GM18867 (cell line): ENCODE data around the gene STK24.

Experiments
- ATAC-seq: cut with Tn5 transposase; IDR thresholded peaks from one replicate; pipeline ENCODE4 v1.9.1; 2021; ENCODE audit warnings: mild to moderate bottlenecking, moderate library complexity; ENCODE audit not compliant: unreplicated experiment

Gene STK24

GRCh38 chr13:98557937-98558792 is 18.7 kb downstream of the STK24 start:
- ATAC-seq: no peak

- ATAC-seq: no peak
Measured at GRCh38 chr13:98556968-98557631, 19.8 kb downstream of the STK24 start.

DNA sequence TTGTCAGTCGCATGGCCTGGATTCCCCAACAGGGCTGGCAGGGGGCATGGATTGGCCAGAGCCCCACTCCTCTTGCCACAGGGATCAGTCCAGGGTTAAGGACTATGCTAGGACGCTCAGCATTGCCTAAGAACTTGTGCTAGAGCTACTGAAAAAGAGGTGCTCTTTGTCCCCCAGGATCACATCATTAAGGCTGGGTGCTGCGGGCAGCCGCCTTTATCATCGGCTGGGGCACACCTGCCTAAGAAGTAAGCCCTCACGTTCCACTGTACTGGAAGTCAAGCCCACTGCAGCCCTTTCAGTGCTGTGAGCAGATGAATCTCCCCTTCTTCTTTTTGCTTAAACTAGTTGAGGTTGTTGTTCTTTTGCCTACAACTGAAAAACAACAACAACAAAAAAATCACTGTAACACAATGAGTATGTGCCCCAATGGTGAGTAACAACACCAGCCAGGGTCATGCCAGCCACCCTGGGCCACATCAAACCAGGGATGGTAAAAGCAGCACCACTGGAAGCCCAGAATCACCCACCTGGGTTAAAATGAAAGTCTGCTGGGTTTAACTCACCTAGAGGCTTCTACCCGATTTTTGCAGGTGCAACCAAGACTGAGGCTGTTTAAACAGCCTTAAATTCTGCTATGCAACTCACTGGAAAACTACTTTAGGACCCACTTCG is 20.6 kb downstream of the STK24 start:
- no peak for ATAC-seq

DNA sequence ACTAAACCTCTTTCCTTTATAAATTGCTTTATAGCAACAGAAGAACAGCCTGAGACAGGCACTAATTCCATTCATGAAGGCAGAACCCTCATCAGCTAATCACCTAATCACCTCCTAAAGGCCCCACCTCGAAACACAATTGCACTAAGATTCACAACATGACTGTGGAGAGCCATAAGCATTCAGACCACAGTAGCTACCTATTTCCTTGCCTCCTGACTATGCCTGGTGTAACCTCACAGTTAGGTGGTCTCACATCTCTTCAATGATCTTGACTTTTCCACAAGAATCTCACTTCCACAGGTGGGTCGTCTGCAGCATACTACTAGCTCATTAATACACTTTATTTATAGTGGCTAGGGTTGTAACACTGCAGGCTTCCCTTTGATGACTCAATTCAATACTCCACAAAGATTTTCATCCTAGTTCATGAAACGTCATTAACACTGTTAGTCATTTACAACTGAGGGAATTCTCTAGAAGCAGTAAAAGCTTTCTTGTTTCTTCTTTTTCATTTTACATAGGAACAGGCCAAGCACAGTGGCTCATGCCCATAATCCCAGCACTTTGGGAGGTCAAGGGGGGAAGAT is 27.1 kb downstream of the STK24 start:
- peak; percentile 58 for ATAC-seq

DNA sequence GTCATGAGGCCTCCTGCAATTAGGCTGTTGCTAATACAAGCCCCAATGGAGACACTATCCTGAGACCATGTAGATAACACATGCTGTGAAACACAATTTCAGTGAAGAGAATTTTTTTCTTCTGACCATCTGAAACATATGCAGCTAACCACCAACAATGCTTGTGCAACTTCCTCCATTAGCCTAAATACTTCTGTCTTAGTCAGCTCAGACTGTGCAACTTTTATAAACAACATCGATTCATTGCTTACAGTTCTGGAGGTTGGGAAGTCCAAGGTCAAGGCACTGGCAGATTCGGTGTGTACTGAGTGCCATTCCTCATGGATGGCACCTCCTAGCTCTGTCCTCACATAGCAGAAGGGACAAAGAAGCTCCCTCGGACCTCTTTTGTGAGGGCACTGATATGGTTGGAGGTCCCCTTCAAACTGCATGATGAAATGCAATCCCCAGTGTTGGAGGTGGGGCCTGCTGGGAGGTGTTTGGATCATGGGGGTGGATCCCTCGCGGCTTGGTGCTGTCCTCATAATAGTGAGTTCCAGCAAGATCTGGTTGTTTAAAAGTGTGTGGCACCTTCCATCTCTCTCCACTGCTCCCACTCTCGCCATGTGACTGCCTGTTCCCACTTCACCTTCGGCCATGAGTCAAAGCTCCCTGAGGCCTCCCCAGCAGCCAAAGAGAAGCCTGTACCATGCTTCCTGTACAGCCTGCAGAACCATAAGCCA is 27.7 kb downstream of the STK24 start:
- ATAC-seq: peak; percentile 47

GRCh38 chr13:98548230-98548629 is 28.7 kb downstream of the STK24 start:
- no peak for ATAC-seq

DNA sequence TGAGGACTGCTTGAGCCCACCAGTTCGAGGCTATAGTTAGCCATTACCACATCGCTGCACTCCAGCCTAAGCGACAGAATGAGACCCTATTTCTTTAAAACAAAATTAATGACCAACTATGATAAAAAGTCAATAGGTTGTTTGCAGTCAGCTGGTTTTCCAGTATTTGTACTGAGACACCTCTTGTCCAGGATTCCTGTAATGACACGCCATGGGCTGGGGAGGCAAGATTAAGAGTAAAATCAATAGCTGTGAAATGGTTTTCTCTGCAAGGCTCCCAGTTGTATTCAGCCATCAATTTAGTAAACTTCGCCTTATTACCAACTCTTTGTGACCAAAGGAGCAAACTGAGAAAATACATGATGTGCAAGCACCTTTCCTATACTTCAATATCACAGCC is 29.5 kb downstream of the STK24 start:
- no peak for ATAC-seq

DNA sequence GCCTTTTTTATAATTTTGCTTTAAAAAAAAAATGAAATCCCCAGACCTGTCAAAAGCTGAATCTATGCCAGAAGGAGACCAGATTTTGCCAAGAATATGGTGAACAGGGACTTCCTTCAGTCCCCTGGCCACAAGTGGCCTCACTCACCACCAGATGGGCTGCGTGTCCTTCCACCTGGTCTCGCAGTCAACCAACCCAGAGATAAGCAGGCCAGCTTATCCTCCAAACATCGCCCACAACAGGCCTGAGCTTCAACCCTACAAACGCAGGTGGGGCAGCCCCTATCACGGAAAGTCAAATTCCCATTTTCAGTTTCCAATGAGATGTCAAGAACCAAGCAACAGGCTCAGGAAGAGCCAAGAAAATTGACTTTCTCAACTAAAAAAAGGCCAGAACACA is 30.5 kb downstream of the STK24 start:
- no peak for ATAC-seq

GRCh38 chr13:98544104-98544710 is 32.7 kb downstream of the STK24 start:
- ATAC-seq: no peak

GRCh38 chr13:98543378-98544103 is 33.4 kb downstream of the STK24 start:
- ATAC-seq: no peak

GRCh38 chr13:98542568-98543377 is 34.1 kb downstream of the STK24 start:
- no peak for ATAC-seq

GRCh38 chr13:98541701-98542203 is 35.2 kb downstream of the STK24 start:
- no peak for ATAC-seq

GRCh38 chr13:98541191-98541590 is 35.7 kb downstream of the STK24 start:
- ATAC-seq: no peak

- ATAC-seq: no peak
Measured at GRCh38 chr13:98540476-98540875, 36.4 kb downstream of the STK24 start.

DNA sequence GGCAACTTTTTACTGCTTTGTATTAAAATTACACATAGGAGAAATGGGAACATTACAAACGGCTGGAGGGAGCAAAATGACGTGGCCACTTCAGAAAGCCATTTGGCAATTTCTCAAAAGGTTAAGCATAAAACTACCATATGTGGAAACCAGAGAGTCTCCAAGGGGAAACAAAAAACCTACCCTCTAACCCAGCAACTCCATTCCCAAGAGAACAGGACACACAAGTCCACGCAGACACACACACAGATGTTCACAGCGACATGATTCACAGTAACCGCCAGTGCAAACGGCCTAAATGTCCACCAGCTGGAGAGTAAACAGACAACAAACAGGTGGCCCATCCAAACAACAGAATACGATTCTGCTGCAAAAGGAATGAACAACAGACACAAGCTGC is 37.2 kb downstream of the STK24 start:
- ATAC-seq: no peak

- ATAC-seq: no peak
Measured at GRCh38 chr13:98538876-98539275, 38.0 kb downstream of the STK24 start.

- no peak for ATAC-seq
Measured at GRCh38 chr13:98537740-98538139, 39.2 kb downstream of the STK24 start.

DNA sequence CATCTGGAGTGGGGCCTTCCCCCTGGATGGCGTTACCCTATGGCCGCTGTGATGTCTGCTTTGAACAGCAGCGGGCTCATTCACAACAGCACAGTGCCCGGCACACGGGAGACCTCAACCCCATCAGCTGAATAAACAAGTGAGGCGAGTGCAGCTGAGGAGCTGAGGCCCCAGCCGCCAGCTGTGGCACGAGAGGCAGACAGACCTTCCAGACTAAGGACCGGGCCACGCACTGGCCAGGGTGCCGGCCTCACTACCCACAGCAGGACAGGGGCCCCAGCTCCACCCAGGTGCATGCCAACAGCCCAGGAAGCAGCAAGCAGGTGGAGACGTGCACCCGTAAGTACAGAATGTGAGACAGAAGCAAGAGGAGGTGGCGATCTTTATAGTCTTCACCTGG is 39.6 kb downstream of the STK24 start:
- ATAC-seq: no peak

DNA sequence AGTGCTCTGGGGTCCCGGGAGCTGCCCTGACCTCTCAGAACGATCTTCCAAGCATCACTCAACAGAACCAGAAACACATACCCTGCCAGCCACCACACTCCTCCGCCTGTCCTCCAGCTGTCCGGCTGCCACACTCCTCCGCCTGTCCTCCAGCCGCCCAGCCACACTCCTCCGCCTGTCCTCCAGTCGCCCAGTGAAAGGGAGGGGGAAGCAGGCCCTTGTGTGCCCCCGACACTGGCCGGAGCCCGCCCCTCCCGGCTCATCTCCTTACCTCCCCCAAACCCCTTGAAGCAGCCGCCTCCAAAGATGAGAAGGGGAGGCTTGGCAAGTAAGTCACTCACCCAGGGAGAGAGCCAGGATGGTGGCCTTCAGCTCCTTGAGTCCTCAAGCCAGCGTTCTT is 40.2 kb downstream of the STK24 start:
- no peak for ATAC-seq
